ENCODE measurements around the gene SNORC.

DNA sequence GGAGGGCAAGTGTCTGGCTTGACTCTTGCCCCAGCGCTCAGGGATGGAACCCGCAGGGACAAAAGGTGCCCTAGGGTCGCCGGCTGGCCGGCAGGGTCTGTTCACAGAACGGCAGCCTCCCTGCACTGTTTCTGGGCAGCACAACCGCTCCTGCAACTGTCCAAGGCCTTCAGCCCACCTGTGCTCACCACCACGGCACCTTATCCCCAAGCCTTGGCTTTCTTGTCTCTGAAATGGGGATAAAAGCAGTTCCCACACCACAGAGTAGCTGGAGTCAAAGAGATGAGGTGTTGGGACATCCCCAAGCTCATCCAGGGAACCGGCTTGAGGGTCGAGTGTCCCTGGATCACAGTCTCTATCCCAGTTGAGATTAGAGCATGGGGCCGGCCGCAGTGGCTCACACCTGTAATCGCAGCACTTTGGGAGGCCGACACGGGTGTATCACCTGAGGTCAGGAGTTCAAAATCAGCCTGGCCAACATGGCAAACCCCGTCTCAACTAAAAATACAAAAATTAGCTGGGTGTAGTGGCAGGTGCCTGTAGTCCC, 4.7 kb downstream of the SNORC start:
- no peak for TF ChIP-seq EZH2 (IDR thresholded peaks at IDR 0.05; ENCODE audit: insufficient read depth, low read length)
- TF ChIP-seq, protein P1, sequence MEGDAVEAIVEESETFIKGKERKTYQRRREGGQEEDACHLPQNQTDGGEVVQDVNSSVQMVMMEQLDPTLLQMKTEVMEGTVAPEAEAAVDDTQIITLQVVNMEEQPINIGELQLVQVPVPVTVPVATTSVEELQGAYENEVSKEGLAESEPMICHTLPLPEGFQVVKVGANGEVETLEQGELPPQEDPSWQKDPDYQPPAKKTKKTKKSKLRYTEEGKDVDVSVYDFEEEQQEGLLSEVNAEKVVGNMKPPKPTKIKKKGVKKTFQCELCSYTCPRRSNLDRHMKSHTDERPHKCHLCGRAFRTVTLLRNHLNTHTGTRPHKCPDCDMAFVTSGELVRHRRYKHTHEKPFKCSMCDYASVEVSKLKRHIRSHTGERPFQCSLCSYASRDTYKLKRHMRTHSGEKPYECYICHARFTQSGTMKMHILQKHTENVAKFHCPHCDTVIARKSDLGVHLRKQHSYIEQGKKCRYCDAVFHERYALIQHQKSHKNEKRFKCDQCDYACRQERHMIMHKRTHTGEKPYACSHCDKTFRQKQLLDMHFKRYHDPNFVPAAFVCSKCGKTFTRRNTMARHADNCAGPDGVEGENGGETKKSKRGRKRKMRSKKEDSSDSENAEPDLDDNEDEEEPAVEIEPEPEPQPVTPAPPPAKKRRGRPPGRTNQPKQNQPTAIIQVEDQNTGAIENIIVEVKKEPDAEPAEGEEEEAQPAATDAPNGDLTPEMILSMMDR (IDR thresholded peaks at IDR 0.05; ENCODE audit: insufficient read depth, low read depth, low read length): no peak
